HG03520 (cell line): Measurements from ENCODE around the gene ITGB2.

Source experiments
- ATAC-seq: cut with Tn5 transposase; IDR thresholded peaks from one replicate; pipeline ENCODE4 v1.9.1; 2021; ENCODE audit warnings: mild to moderate bottlenecking, moderate library complexity; ENCODE audit not compliant: unreplicated experiment

The ITGB2 gene

DNA sequence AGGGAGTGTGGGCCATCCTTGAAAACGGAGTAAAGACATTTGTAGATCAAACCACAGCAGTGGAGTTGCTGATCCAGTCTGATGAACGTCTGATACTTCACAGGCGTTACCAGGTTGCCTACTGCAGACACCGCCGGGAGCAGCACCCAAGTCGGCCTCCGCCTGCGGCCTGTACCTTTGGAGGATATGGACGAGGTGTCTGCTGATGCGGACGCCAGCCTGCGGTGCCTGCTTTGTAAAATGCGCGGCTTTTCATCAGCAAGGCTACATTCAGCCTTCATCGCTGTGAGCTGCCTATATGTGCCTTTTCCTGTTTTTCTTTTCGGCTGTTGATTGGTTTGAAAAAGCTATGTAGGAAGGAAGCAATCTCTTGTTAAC lies 35.1 kb upstream of the ITGB2 start:
- no peak for ATAC-seq

DNA sequence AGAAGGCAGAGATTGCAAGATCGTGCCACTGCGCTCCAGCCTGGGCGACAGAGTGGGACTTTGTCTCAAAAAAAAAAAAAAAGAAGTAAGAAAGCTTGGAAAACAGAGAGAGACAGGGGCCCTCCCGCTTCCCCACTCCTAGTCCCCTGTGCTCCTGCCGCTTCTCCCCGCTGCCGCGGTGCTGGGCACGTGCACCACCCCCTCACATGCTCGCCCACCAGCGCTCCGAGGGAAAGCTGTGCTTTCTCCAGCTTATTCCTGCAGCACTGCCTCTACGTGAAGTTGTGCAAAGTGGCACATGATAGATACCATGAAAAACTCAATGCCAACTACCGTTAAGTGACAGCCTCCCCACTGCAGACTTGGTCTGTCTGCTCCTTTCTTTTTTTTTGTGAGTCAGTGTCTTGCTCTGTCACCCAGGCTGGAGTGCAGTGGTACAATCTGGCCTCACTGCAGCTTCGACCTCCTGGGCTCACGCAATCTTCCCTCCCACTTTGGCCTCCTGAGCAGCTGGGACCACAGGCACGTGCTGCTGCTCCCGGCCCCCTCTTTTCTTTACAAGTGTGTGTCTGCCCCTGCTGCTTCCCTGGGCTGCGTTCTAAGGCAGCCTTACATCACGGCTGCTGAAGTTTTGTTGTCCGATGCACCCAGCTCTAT lies 34.6 kb upstream of the ITGB2 start:
- ATAC-seq: no peak

- no peak for ATAC-seq
These were observed 33.6 kb upstream of the ITGB2 start for GRCh38 chr21:44954281-44954771.

- ATAC-seq: no peak
These were observed 32.9 kb upstream of the ITGB2 start for GRCh38 chr21:44953628-44954021.

DNA sequence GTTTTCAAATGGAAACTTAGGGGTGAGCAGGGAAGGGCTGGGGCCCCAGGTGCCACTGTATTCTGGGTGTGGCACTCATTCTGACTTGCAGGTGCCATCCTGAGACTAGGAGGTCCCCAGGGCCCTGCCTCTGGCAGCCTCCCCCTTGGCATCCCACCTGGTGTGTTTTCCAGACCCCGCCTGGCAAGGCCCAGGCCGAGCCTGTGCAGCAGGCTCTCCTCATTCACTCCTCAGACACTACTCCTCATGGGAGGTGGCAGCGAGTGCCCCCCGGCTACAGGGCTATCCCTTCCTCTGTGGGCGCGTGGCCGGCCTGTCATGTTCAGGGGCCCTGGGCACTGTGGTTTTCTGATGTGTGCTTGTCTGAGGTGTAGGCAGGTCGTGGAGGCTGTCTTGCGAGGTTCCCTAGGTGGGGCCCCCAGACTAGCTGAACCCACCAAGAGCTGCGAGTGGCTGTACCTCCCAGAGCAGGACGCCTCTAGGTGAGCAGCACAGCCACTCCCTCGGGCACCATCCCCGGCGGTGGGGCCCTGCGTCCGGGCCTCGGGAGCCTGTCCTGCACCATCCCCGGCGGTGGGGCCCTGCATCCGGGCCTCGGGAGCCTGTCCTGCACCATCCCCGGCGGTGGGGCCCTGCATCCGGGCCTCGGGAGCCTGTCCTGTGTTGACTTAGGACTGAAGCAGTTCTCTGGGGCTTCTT lies 32.4 kb upstream of the ITGB2 start:
- ATAC-seq: no peak

- no peak for ATAC-seq
These were observed 31.6 kb upstream of the ITGB2 start for GRCh38 chr21:44952116-44952928.

- no peak for ATAC-seq
These were observed 30.7 kb upstream of the ITGB2 start for GRCh38 chr21:44951186-44951915.

GRCh38 chr21:44950351-44950750 lies 29.7 kb upstream of the ITGB2 start:
- no peak for ATAC-seq

DNA sequence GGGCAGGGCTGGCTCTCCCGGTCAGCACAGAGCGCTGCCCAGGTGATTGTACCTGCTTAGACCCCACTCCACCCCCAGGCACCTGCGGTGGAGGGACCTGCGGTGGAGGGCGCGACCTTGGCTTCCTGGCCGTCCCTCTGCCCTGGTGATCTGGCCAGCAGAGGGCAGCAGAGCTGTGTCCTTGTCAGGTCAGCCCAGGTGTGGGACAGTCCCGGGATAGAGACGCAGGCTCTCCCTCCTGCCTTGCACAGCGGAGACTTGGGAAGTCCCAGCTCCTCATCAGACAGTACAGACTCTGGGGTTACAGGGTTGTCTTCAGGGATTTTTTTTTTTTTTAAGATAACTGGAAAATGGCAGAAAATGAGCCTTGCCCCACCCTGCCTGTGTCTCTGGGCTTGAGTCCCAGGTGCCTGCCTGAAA lies 29.1 kb upstream of the ITGB2 start:
- no peak for ATAC-seq

DNA sequence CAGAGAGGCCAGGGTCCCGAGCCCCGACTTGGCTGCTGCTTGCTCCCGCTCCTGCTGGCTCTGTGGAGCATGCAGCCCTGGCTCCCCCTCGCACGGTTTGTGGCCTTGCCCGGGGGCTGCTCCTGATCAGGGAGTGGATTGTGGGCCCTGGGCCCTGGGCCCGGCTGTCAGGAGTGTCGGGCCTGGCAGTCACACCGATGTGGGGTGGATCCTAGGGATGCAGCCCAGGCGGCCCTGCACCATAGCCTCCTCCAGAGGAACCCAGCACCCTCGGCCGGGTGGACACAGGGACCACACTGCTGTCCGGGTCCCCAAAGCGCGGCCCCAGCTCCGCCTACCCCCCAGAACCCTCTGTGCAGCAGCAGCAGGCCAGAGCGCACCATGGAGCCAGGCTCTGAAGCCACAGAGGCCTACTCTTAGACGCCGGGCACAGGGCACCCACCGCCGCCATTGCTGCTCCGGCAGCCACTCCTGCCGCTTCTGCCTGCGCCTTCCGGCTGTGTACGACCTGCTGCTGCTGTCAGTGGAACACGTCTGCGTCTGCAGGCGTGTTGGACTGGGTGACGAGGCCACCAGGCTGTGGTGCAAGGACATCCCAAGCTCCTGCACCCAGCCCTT lies 28.6 kb upstream of the ITGB2 start:
- ATAC-seq: no peak

- ATAC-seq: no peak
These were observed 27.9 kb upstream of the ITGB2 start for GRCh38 chr21:44948426-44949120.

DNA sequence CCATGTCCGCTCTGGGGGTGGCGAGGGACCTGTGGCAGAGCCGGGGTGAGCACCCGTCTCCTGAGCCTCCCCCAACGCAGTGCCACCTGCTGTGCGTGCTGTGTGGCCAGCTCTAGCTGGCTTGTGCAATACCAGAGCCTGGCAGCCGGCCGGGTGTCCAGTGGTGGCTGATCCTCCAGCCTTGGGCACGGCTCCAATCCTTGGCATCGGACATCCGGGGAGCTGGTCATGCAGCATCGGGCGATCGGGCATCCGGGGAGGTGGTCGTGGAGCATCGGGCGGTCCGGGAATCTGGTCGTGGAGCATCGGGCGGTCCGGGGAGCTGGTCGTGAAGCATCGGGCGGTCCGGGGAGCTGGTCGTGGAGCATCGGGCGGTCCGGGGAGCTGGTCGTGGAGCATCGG lies 27.2 kb upstream of the ITGB2 start:
- ATAC-seq: no peak

- no peak for ATAC-seq
These were observed 26.6 kb upstream of the ITGB2 start for GRCh38 chr21:44947111-44947929.

- no peak for ATAC-seq
These were observed 25.7 kb upstream of the ITGB2 start for GRCh38 chr21:44946254-44947041.

GRCh38 chr21:44944596-44944995 lies 23.9 kb upstream of the ITGB2 start:
- ATAC-seq: no peak

- no peak for ATAC-seq
These were observed 23.2 kb upstream of the ITGB2 start for GRCh38 chr21:44943686-44944550.

GRCh38 chr21:44943005-44943685 lies 22.4 kb upstream of the ITGB2 start:
- ATAC-seq: no peak
